Measurements from ENCODE around the gene DPH5.

DPH5 gene

DNA sequence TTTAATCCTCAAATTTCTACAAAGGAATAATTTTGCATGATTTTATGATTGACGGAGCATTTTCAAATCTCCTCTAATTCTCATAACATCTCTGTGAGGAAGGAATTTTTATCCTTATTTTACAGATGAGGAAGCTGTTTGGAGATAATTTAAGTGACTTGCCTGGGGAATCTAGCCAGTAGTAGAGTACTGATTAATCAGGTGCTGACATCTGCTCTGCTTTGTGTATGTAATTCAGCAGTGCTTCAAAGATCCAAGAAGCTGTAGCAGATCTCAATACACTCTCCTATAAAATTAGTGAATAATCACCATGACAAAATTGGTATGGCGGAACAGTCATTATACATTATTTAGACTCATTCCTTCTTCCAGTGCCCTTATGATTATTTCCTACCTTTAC is 46.0 kb downstream of the DPH5 start:
- no peak for TF ChIP-seq GATA3 (IDR thresholded peaks at IDR 0.05; ENCODE audit: low read depth, low read length)
- no peak for TF ChIP-seq GATA2 (IDR thresholded peaks at IDR 0.05; ENCODE audit: low read depth, low read length)

DNA sequence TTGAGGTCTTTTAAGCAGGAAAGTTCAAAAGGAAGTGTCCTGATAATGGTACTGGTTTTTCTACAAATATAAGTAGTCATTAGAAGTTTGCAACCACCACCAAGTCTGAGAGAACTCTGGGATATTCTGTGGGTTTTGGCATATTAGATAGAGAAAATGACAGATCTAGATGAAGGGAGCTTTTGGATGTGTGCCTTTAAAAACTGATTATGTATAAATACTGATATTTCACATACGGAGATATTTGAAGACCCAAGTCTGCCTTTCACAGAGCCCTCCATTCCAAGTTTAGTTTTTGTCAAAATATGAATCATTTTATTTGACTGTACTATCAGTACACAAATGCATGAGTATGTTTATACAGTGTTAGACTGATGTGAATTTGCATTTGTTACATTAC is 48.6 kb downstream of the DPH5 start:
- TF ChIP-seq GATA3 (IDR thresholded peaks at IDR 0.05; ENCODE audit: low read depth, low read length) (no peak), GATA2 (IDR thresholded peaks at IDR 0.05; ENCODE audit: low read depth, low read length) (no peak)

DNA sequence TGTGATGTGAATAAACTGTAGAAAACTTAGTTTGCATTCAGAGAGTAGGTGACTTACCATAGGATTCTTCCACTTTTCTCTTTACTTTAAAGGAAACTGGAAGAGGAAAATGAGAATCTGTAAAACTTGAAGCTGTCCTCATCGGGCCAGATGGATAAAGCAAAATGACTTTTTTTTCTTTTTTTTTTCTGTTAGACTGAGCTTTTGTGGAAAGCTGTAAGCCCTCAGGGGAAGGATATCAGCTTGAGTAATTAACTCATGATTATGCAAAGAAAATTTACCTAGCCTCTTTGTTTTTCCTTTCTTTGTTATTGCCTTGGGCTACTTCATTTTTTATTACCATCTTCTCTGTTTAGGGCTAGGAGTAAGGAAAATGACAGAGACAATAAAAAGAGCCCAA is 53.4 kb downstream of the DPH5 start:
- TF ChIP-seq GATA2 (IDR thresholded peaks at IDR 0.05; ENCODE audit: low read depth, low read length), result no peak
- no peak for TF ChIP-seq GATA3 (IDR thresholded peaks at IDR 0.05; ENCODE audit: low read depth, low read length)

DNA sequence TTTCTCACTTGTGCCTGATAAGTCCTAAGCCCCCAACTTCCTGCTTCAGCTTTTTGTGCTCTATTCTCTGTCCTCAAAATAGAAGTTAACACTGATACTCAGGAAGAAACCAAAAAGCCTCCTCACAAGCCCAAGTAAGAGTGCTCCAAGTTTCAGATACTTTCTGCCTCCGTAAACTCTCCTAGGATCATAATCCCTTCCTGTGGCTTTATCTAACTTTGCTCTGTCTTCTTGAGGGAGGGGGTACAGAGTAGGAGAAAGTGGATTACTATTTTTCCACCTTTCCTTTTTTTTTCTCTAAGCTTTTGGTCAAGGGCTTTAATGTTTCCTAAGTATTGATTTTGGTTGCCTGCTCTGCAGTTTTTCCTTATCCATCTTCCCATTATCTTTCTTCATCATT is 54.6 kb downstream of the DPH5 start:
- TF ChIP-seq GATA2 (IDR thresholded peaks at IDR 0.05; ENCODE audit: low read depth, low read length) (no peak), GATA3 (IDR thresholded peaks at IDR 0.05; ENCODE audit: low read depth, low read length) (no peak)

DNA sequence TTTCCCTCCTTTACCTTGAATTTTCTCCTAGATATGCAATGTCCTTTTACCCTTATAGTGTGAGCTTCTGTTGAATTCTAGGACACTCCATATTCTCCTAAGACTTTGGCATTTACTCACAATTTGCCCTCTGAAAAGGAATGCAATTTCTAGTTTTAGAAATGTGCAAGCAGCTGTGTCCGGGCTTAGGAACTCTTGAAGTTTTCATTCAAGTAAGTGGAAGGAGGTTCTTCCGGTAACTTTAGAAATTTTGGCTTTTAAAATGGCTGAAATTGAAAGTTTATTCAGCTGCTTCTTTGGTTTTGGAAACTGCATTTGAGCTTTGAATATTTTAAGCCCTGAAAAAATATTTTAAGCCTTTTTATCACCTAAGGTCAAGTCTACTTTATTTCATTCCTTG is 56.3 kb downstream of the DPH5 start:
- TF ChIP-seq GATA2 (IDR thresholded peaks at IDR 0.05; ENCODE audit: low read depth, low read length) (no peak), GATA3 (IDR thresholded peaks at IDR 0.05; ENCODE audit: low read depth, low read length) (no peak)

DNA sequence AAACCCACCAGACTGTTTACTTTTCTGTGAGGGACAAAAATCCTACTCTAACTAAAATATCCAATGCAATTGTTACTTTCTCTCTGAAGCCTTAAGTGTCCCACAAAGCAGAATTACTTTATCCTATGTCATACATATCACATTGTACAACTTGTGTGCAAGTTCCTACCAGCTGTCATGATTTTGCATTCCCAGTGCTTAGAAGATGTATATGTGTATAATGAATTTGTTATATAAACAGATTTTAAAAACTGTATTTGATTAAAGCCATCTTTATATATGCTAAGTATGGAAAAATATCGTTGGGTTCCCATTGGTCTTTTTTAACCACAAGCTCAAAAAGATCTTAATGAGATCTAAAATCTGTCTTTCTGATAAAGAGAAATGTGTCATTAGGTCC is 57.0 kb downstream of the DPH5 start:
- TF ChIP-seq GATA2 (IDR thresholded peaks at IDR 0.05; ENCODE audit: low read depth, low read length) (no peak), GATA3 (IDR thresholded peaks at IDR 0.05; ENCODE audit: low read depth, low read length) (no peak)

DNA sequence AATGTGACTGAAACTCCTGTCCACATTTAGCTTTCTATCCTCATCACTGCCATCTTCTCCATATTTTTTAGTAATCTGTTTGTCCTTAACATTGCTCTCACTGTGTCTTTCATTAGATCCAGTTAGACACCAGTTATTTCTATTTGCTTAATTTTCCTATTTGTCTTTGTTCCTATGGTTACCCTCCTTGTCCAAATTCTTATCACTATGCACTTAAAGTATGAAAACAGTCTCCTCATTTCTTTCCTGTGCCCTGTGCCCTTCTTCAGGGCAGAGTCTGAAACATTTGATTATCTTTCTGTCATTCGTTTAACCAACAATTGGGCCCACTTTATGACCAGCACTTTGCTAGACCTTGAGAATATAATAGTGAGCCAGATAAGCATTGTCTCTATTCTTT is 65.5 kb downstream of the DPH5 start:
- no peak for TF ChIP-seq GATA3 (IDR thresholded peaks at IDR 0.05; ENCODE audit: low read depth, low read length)
- TF ChIP-seq GATA2 (IDR thresholded peaks at IDR 0.05; ENCODE audit: low read depth, low read length), result no peak

DNA sequence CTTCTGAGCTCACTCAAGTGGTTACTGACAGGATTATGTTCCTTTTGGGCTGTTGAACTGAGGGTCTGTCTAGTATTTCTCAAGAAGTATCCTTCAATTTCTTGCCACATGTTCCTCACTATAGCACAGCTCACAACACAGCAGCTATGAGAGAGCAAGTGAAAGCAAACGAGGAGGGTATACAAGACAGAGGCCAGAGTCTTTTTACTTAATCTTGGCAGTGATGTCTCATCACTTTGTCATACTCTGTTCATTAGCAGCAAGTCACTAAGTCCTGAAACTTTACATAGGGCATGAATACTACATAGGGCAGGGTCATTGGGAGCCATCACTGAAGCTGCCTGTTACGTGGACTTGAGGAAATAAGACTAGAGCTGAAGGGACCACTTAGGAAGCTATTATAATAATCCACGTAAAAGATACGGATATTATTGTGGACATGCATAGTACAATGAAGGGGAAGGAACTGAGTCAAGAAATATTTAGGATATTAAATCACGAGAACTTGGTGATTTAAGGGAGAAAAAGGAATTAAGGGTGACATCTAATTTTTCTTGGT is 66.0 kb downstream of the DPH5 start:
- TF ChIP-seq GATA3 (IDR thresholded peaks at IDR 0.05; ENCODE audit: low read depth, low read length), result no peak
- no peak for TF ChIP-seq GATA2 (IDR thresholded peaks at IDR 0.05; ENCODE audit: low read depth, low read length)

DNA sequence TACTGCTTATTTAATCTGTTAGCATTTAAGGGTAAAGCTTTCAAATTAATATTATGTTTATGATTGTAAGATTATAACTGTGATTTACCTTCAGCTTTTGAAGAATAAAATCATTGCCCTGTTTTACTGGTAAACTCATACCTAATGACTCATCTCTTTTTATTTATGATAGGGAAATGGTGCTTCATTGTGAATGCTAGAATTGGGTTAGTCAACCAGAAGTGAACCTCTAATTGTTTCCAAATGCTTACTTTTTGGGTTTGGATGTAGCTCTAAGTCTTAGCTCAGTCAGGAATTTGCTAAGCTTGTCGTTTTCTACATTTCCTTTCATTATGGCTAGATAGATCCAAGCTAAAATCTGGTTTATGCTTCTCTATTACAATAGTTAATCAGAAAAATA is 70.3 kb downstream of the DPH5 start:
- no peak for TF ChIP-seq GATA2 (IDR thresholded peaks at IDR 0.05; ENCODE audit: low read depth, low read length)
- no peak for TF ChIP-seq GATA3 (IDR thresholded peaks at IDR 0.05; ENCODE audit: low read depth, low read length)

DNA sequence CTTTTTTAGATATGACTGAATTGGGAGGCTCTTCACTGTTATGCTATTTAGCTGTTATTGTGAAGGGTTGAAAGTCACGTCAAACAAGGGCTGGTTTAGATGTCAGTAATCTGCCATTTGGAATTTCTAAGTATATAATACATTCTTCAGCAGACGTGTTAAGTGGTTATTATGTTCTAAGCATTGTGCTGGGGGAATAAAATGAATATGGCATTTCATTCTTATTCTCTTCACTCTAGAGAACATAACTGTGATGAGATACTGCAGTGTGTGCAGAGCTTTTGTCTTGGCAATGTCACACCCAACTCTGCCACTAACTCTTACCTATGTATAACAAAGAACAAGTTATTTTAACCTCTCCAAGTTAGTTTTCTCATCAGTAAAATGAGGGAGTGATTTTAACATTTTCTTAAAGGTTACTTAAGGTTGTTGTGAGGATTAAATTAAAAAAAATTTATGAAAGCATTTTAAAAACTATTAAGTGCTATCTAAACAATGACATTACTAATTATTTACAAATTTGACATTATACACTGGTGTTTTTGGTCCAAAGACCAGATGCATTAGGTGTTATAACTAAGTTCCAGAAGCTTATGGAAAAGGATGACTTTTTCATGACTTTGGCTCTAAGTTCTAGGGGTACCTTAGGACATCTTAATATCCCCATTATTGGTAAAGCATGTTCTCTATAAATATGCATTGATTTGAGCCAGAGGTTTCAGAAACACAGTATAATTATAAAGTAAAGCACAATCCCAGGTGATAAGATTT is 71.4 kb downstream of the DPH5 start:
- TF ChIP-seq GATA2 (IDR thresholded peaks at IDR 0.05; ENCODE audit: low read depth, low read length) (no peak), GATA3 (IDR thresholded peaks at IDR 0.05; ENCODE audit: low read depth, low read length) (no peak)

DNA sequence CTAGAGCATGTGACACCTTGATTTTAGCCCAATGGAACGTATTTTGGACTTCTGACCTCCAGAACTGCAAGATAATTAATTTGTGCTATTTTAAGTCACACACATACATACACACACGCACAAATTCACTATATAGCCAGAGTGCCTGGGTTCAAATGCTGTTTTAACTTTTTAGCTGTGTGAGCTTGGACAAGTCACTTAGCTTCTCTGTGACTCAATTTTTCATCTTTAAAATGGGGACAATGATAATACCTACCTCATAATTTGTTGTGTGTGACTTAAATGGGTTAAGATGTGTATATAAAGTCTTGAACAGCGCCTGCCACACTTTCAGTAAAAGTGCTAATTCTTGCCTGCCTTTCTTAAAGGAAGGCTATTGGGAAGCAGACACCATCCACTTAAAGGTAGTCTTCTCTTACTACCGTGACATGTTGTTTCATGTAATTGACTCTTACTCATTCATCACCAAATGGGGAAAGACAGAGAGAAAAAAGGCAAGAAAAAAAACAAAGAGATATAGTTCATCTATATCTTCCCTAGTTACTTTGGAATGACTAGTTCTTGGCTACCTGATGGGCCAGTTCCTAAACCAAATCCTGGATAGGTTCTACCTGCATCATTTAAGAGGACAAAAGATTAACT is 73.4 kb downstream of the DPH5 start:
- no peak for TF ChIP-seq GATA3 (IDR thresholded peaks at IDR 0.05; ENCODE audit: low read depth, low read length)
- no peak for TF ChIP-seq GATA2 (IDR thresholded peaks at IDR 0.05; ENCODE audit: low read depth, low read length)

DNA sequence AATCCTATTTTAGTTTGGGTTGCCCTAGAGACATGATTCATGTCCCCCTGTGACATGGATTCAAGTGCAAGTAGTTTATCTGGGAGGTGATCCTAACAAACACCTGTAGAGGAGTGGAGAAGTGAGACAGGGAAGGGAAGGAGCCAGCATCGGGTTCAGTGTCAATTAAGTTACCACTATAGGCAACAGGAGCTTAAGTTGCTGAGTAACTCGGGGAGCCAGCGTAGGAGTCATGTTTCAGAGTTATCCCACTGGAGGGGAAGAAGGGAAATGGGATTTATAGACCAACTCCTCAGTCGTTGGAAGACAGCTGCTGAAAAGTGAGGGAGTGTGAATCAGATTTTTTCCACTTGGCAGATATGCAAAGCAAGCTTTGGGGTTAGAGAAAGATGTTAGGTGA is 74.8 kb downstream of the DPH5 start:
- TF ChIP-seq GATA3 (IDR thresholded peaks at IDR 0.05; ENCODE audit: low read depth, low read length) (no peak), GATA2 (IDR thresholded peaks at IDR 0.05; ENCODE audit: low read depth, low read length) (no peak)

DNA sequence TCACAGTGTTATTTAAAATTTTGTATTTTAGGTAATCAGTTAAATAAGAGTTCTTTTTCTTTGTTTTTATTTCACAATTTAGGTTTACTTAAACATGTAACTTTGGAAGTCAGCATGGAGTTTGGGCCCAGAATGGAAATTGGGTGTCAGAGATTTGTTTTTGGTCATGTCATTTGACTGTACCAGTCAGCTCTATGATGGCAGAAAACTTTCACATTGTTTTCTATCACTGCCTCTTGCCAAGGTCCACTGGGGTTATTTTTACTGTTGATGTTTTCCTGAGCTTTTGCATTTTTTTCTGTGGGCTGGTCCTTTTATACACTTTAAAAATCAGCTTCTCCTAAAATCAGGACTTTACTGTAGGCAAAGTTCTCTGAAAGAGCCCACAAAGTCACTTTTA is 75.2 kb downstream of the DPH5 start:
- TF ChIP-seq GATA3 (IDR thresholded peaks at IDR 0.05; ENCODE audit: low read depth, low read length) (no peak), GATA2 (IDR thresholded peaks at IDR 0.05; ENCODE audit: low read depth, low read length) (no peak)

DNA sequence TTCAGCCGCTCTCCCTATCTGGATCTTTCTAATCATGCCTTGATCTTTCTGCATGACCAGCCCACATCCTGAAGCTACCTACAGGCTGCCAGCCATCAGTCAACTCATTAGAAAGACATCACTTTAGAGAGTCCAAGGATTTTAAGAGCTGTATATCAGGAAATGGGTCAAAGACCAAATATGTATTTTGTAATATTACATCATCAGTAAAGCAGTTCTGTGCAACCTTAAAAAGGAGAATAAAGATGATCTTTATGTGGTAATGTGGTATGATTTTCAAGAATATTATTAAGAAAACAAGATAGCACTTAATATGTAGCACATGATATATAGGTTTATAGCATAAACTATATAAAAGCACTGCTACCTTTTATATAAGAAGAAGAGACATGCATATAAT is 82.1 kb downstream of the DPH5 start:
- TF ChIP-seq GATA2 (IDR thresholded peaks at IDR 0.05; ENCODE audit: low read depth, low read length), result no peak; the same call in 1 of the 2 replicates
- no peak for TF ChIP-seq GATA3 (IDR thresholded peaks at IDR 0.05; ENCODE audit: low read depth, low read length)
